DMS53 (cell line): ENCODE data around the gene FNDC10.
A peak's percentile ranks its signal among the peaks of the same experiment; 100 is the strongest.
"Not testable (repeated sequence)": the region's sequence is repeated elsewhere in the genome, so short reads cannot be mapped to it uniquely, and the experiment has no call there.

Source experiments
- DNase-seq: peaks from one replicate; lab custom pipeline; 2025; lab: John Stamatoyannopoulos, UW

FNDC10 gene

GRCh38 chr1:1599935-1600860, at the start of gene FNDC10:
TSS of gene FNDC10 (minus strand) at chr1:1600135. CDS start at chr1:1600015, 120 bp downstream.
- DNase-seq: peak; percentile 69

- not testable (repeated sequence) for DNase-seq
Observed at GRCh38 chr1:1648265-1648664, 48.3 kb upstream of the FNDC10 start.

GRCh38 chr1:1647567-1648241, 47.8 kb upstream of the FNDC10 start:
- DNase-seq: not testable (repeated sequence)

GRCh38 chr1:1646326-1646725, 46.4 kb upstream of the FNDC10 start:
- DNase-seq: not testable (repeated sequence)

- not testable (repeated sequence) for DNase-seq
Observed at GRCh38 chr1:1640711-1641461, 41.0 kb upstream of the FNDC10 start.

- DNase-seq: not testable (repeated sequence)
Observed at GRCh38 chr1:1640081-1640480, 40.1 kb upstream of the FNDC10 start.

GRCh38 chr1:1639368-1639767, 39.4 kb upstream of the FNDC10 start:
- not testable (repeated sequence) for DNase-seq

- not testable (repeated sequence) for DNase-seq
Observed at GRCh38 chr1:1638528-1638927, 38.6 kb upstream of the FNDC10 start.

- not testable (repeated sequence) for DNase-seq
Observed at GRCh38 chr1:1637479-1637875, 37.5 kb upstream of the FNDC10 start.

- not testable (repeated sequence) for DNase-seq
Observed at GRCh38 chr1:1636621-1637478, 36.9 kb upstream of the FNDC10 start.

- not testable (repeated sequence) for DNase-seq
Observed at GRCh38 chr1:1634613-1635012, 34.7 kb upstream of the FNDC10 start.

- DNase-seq: not testable (repeated sequence)
Observed at GRCh38 chr1:1633409-1633808, 33.5 kb upstream of the FNDC10 start.

GRCh38 chr1:1631782-1632420, 32.0 kb upstream of the FNDC10 start, which contains the start of gene MMP23B:
TSS of gene MMP23B (plus strand) at chr1:1632173. CDS start at chr1:1632219, 46 bp downstream.
- DNase-seq: peak; percentile 38

- peak; percentile 50 for DNase-seq
Observed at GRCh38 chr1:1630965-1631781, 31.2 kb upstream of the FNDC10 start.

- DNase-seq: no peak
Observed at GRCh38 chr1:1630191-1630964, 30.4 kb upstream of the FNDC10 start.

GRCh38 chr1:1629430-1630190, 29.7 kb upstream of the FNDC10 start:
- no peak for DNase-seq

GRCh38 chr1:1628754-1629429, 29.0 kb upstream of the FNDC10 start:
- DNase-seq: peak; percentile 33
